ENCODE data around the gene PDIA6.

- TF ChIP-seq ZNF354B (CRISPR knock-in tag; IDR thresholded peaks at IDR 0.05) (no peak), FOXK2 (conservative IDR thresholded peaks at IDR 0.05 in 1 of 2, IDR thresholded peaks at IDR 0.05 in 1 of 2; ENCODE audit: low read depth in 2 of 2) (no peak), GATA2 (CRISPR knock-in tag; IDR thresholded peaks at IDR 0.05) (no peak), MTA1 (IDR thresholded peaks at IDR 0.05; ENCODE audit: borderline replicate concordance) (no peak), CBFA2T3 (IDR thresholded peaks at IDR 0.05) (no peak), CTCF (IDR thresholded peaks at IDR 0.05 in 2 of 3, conservative IDR thresholded peaks at IDR 0.05 in 1 of 3; ENCODE audit: insufficient read depth in 2 of 3, low read depth in 1 of 3, low read length in 3 of 3) (no peak), BRD4 (IDR thresholded peaks at IDR 0.05) (no peak), ELK1 (CRISPR knock-in tag; IDR thresholded peaks at IDR 0.05) (no peak), MCM2 (IDR thresholded peaks at IDR 0.05; ENCODE audit: low read depth) (no peak), CCAR2 (IDR thresholded peaks at IDR 0.05; ENCODE audit: low read depth, low read length) (no peak)
Measured at GRCh38 chr2:10733980-10734379, 78.6 kb downstream of the PDIA6 start.

Data from K562 (cell line).